A549 treated with GW870086 at 1 μM for 4 hours (cell line): Measurements from ENCODE around the gene ZNF600. TPM values are rescaled to one million over a fixed set of nuclear protein-coding genes. Genes with fewer than 3 reads are reported as not detected.

ENCODE experiments used
- total RNA-seq: library from RNA; stranded (reverse); fragments of 200-300 nt; extraction: Qiagen RNA extraction; gene quantifications from 5 replicates; pipeline ENCODE4 v1.2.3, GENCODE V29; 2022; ENCODE audit warnings: low read depth

Gene ZNF600
- 0.05 to 0.16 TPM (median 0.08 TPM) in 4 of 5 replicates, not detected in the other for total RNA-seq

DNA sequence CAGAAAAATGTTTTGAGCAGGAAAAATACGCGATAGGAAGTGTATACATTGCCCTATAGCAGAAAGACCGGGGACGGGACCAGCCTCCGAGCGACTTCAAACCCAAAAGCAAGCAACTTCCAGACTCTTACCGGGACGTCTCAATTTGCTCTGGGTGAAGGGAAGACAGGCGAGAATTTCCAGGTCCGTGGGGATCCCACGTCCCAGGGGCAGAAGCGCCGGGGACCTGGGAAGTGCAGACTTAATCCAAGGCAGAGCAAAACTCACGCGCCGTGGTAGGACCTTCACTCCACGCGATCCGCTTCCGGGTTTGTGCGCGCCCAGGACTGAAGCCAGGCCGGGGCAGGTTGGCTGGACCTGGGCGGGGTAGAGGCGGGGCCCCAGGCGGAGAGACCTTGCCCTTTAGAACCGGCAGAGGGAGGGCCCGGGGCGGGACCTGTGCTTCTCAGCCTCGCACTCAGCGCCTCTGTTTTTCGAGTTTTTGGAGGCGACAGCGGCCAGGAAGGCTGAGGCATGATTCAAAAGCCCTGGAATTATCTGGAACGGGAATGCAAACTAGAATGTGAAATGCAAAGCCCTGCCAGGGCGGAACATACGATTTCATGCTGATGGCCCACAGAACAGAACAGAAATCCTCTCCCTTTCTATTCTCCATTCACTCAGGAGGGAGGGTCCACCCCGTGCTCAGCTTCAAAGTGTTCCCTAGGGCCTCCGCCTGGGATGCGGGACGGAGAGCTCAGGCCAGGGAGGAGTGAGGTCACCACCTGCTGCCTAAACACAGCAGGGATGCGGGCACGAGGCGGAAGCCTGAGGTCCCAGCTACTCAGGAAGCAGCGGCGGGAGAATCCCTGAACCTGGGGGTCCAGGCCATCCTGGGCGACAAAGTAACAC is at the start of gene ZNF600:
Gene ZNF600, minus strand, starts transcription at position 328 of the 891 bp plus-strand sequence. CDS start 7,903 bp downstream, outside the sequence.

DNA sequence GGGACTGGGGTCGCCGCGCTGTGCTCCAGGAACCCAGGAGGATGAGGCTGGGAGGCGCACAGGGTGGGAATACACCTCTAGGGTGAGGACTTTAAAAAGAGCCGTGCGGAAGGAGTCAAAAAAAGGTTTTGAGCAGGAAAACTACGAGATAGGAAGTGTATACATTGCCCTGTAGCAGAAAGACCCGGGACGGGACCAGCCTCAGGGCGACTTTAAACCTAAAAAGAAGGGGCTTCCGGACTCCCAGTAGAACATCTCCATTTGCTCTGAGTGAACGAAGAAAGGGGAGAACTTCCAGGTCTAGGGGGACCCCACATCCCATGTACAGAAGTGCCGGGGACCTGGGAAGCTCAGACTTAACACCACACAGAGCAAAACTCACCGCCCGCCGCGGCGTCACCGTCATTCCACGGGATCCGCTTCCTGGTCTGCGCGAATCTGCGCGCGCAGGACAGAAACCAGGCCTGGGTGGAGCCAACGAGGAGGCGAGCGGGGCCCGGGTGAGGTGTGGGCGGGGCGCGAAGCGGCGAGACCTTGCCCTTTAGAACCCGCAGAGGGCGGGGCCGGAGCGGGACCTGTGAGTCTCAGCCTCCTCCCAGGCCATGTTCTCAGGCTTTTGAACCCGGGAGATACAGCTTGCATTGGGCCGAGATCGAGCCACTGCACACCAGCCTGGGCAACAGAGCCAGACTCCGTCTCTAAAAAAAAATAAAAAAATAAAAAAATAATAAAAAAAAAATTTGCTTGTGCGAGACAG is 34.8 kb upstream of the ZNF600 start, which contains the start of gene ZNF28:
Gene ZNF28, minus strand, starts transcription at position 430 of the 757 bp plus-strand sequence. CDS start 3,675 bp downstream, outside the sequence.

DNA sequence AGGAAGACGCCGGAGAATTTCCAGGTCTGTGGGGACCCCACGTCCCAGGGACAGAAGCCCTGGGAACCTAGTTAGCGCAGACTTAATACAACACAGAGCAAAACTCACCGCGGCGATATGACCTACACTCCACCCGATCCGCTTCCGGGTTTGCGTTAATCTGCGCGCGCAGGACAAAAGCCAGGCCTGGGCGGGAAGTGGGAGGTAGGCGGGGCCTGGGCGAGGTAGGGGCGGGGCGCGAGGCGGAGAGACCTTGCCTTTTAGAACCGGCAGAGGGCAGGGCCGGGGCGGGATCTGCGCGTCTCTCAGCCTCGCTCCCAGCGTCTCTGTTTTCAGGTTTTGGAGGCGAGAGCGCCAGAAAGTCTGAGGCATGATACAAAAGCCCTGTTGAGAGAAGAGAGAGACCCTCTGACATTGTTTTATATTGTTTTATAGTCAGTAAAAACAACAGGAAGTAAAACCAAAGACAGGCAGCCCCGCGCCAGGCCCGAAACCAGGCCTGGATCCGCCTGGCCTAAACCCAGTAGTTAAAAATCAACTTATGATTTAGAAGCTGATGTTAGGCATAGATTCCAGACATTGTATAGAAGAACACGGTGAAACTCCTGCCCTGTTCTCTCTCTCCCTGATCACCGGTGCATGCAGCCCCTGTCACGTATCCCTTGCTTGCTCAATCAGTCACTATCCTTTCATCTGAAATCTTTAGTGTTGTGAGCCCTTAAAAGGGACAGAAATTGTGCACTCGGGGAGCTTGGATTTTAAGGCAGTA is 51.5 kb downstream of the ZNF600 start, which contains the start of gene ZNF611:
Gene ZNF611, minus strand, starts transcription at position 152 of the 769 bp plus-strand sequence. CDS start 19,150 bp downstream, outside the sequence.

Other genes starting within 250 kb of the ZNF600 start
- gene ZNF701, start 216.5 kb downstream of the ZNF600 start, total RNA-seq: 0.08 to 0.55 TPM (median 0.24 TPM) in 5 replicates
- gene ZNF83, start 148.4 kb downstream of the ZNF600 start, total RNA-seq: 0.05 to 0.17 TPM (median 0.08 TPM) in 3 of 5 replicates, not detected in the others
- gene ZNF611, start 51.7 kb downstream of the ZNF600 start, total RNA-seq: 2.3 to 3.1 TPM (median 2.4 TPM) in 5 replicates
- gene ZNF28, start 34.8 kb upstream of the ZNF600 start, total RNA-seq: 0.47 to 1.6 TPM (median 1.2 TPM) in 5 replicates
- 0.40 to 0.58 TPM (median 0.48 TPM) in 5 replicates for gene ZNF468, start 70.8 kb upstream of the ZNF600 start, total RNA-seq
- not detected in 5 replicates for gene ZNF320, start 110.8 kb upstream of the ZNF600 start, total RNA-seq
- 0.03 TPM in 1 of 5 replicates, not detected in the others for gene ZNF888, start 136.6 kb upstream of the ZNF600 start, total RNA-seq
- 0.26 TPM in 1 of 5 replicates, not detected in the others for gene ZNF816, start 176.1 kb upstream of the ZNF600 start, total RNA-seq
- not detected in 5 replicates for gene ERVV-1, start 227.1 kb upstream of the ZNF600 start, total RNA-seq